ENCODE data around the gene ALDH1B1. TPM values are rescaled to one million over a fixed set of nuclear protein-coding genes. Genes with fewer than 3 reads are reported as not detected.
A peak's percentile ranks its signal among the peaks of the same experiment; 100 is the strongest.

Gene ALDH1B1
- total RNA-seq, 1 experiment from 2014 or later = 35.7 TPM

- POLR2A ChIA-PET = no interaction called here
Measured at GRCh38 chr9:38442473-38443096, 50.1 kb downstream of the ALDH1B1 start.

DNA sequence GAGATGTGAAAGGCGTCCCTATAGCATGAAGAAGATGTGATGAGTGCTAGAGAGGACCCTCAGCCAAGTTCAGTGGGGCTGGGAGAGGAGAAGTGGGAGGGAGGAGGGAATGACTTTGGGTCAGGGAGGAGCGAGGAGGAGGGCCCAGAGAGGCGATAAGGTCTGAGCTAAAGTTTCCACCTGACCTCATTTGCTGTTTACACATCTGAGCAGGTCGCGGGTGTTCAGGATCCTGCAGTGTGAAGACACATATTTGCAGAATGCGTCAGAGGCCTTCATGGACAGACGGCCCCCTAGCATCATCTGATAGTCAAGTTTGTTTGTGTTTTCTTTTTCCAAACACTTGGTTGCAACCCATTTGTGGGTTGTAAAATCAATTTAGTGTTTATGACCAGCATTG lies 50.7 kb downstream of the ALDH1B1 start:
- H3K4me3 ChIP-seq (ENCODE audit: low read depth, low read length) = no peak overlapping the region
- H3K9me3 Mint-ChIP-seq (ENCODE audit: unreplicated experiment) = no peaks in the 10 kb centered on the region
- BruUV-seq (replicated peaks) = no TSS peak
- H3K27me3 ChIP-seq (replicated peaks; ENCODE audit: control insufficient read depth, insufficient read depth, low read length) = no peaks in the 10 kb centered on the region
- peaks cover 3% of the 10 kb centered on the region; the same call in 1 of the 2 replicates for H3K9me3 ChIP-seq
- no peaks in the 10 kb centered on the region for H3K36me3 ChIP-seq (ENCODE audit: control insufficient read depth, insufficient read depth, low read length)
- peak; percentile 55 to 62 for DNase-seq
- POLR2A ChIA-PET = no interaction called here
- no peak overlapping the region for H3K27ac Mint-ChIP-seq (ENCODE audit: unreplicated experiment)
- CTCF ChIA-PET = interaction anchor here (1.1 kb wide), 1 partner anchor 10 kb away, joined by 3 read pairs; no protein-coding TSS in a partner anchor
- H3K4me1 ChIP-seq = peaks cover 18% of the 10 kb centered on the region
- H3K27me3 Mint-ChIP-seq (ENCODE audit: insufficient read depth, unreplicated experiment) = no peaks in the 10 kb centered on the region
- TF ChIP-seq, protein P1, sequence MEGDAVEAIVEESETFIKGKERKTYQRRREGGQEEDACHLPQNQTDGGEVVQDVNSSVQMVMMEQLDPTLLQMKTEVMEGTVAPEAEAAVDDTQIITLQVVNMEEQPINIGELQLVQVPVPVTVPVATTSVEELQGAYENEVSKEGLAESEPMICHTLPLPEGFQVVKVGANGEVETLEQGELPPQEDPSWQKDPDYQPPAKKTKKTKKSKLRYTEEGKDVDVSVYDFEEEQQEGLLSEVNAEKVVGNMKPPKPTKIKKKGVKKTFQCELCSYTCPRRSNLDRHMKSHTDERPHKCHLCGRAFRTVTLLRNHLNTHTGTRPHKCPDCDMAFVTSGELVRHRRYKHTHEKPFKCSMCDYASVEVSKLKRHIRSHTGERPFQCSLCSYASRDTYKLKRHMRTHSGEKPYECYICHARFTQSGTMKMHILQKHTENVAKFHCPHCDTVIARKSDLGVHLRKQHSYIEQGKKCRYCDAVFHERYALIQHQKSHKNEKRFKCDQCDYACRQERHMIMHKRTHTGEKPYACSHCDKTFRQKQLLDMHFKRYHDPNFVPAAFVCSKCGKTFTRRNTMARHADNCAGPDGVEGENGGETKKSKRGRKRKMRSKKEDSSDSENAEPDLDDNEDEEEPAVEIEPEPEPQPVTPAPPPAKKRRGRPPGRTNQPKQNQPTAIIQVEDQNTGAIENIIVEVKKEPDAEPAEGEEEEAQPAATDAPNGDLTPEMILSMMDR (IDR thresholded peaks at IDR 0.05; ENCODE audit: insufficient read depth in 1 of 2, low read depth in 1 of 2, low read length in 1 of 2, severe bottlenecking in 1 of 2, unreplicated experiment in 1 of 2) = no peak
- intact Hi-C loops (cut with micrococcal nuclease; ENCODE audit: unreplicated experiment) = loop anchor here (10.0 kb wide), 2 partner anchors 48 to 52 kb away; partner anchors contain the start of gene ALDH1B1
- H3K4me3 Mint-ChIP-seq (ENCODE audit: unreplicated experiment) = no peak overlapping the region
- peaks cover 17% of the 10 kb centered on the region for H3K4me1 Mint-ChIP-seq (ENCODE audit: low read depth, unreplicated experiment)
- no peaks in the 10 kb centered on the region for H3K36me3 Mint-ChIP-seq (ENCODE audit: insufficient read depth, unreplicated experiment)

More at GRCh38 chr9:38442473-38443096, 50.1 kb downstream of the ALDH1B1 start:
- peaks cover 22% of the 10 kb centered on the region for H3K4me1 Mint-ChIP-seq (ENCODE audit: low read depth, unreplicated experiment)
- no peaks in the 10 kb centered on the region for H3K36me3 Mint-ChIP-seq (ENCODE audit: insufficient read depth, unreplicated experiment)
- CTCF ChIA-PET = no interaction called here
- H3K4me1 ChIP-seq = peaks cover 24% of the 10 kb centered on the region
- peaks cover 3% of the 10 kb centered on the region; the same call in 1 of the 2 replicates for H3K9me3 ChIP-seq
- no peaks in the 10 kb centered on the region for H3K27me3 ChIP-seq (replicated peaks; ENCODE audit: control insufficient read depth, insufficient read depth, low read length)
- BruUV-seq (replicated peaks) = no TSS peak
- DNase-seq = no peak
- H3K4me3 Mint-ChIP-seq (ENCODE audit: unreplicated experiment) = no peak overlapping the region
- intact Hi-C loops (cut with micrococcal nuclease; ENCODE audit: unreplicated experiment) = loop anchor here (10.0 kb wide), 2 partner anchors 48 to 52 kb away; partner anchors contain the start of gene ALDH1B1
- TF ChIP-seq, protein P1 (IDR thresholded peaks at IDR 0.05; ENCODE audit: insufficient read depth in 1 of 2, low read depth in 1 of 2, low read length in 1 of 2, severe bottlenecking in 1 of 2, unreplicated experiment in 1 of 2) = no peak
- no peaks in the 10 kb centered on the region for H3K9me3 Mint-ChIP-seq (ENCODE audit: unreplicated experiment)
- no peak overlapping the region for H3K27ac Mint-ChIP-seq (ENCODE audit: unreplicated experiment)
- H3K27me3 Mint-ChIP-seq (ENCODE audit: insufficient read depth, unreplicated experiment) = no peaks in the 10 kb centered on the region
- no peak overlapping the region for H3K4me3 ChIP-seq (ENCODE audit: low read depth, low read length)
- no peaks in the 10 kb centered on the region for H3K36me3 ChIP-seq (ENCODE audit: control insufficient read depth, insufficient read depth, low read length)

DNA sequence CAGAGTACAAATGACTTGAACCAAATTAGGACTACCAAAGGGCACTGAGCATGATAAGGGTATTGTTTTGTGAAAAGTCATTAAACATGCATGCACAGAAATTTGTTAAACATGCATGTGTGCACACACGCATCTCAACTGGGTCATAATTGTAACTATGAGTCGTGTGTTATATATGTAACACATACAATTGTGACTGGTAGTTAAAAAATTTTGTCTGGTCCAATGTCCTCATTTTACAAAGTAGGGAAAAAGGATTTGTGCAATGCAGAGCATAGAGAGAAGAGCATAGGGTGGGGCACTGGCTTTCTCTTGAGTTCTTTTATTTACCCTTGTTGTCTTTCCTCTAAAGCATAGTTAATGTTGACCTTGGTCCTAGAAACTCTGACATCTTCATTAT lies 51.1 kb downstream of the ALDH1B1 start:
- intact Hi-C loops (cut with micrococcal nuclease; ENCODE audit: unreplicated experiment) = loop anchor here (10.0 kb wide), 2 partner anchors 49 to 51 kb away; partner anchors contain the start of gene ALDH1B1
- POLR2A ChIA-PET = no interaction called here
- Mint-ChIP-seq H3K27ac (ENCODE audit: unreplicated experiment) (no peak overlapping the region), H3K36me3 (ENCODE audit: insufficient read depth, unreplicated experiment) (no peaks in the 10 kb centered on the region), H3K4me1 (ENCODE audit: low read depth, unreplicated experiment) (peaks cover 17% of the 10 kb centered on the region), H3K4me3 (ENCODE audit: unreplicated experiment) (no peak overlapping the region), H3K27me3 (ENCODE audit: insufficient read depth, unreplicated experiment) (no peaks in the 10 kb centered on the region), H3K9me3 (ENCODE audit: unreplicated experiment) (no peaks in the 10 kb centered on the region)
- no TSS peak for BruUV-seq (replicated peaks)
- Histone ChIP-seq H3K4me1 (peaks cover 17% of the 10 kb centered on the region), H3K9me3 (peaks cover 3% of the 10 kb centered on the region; the same call in 1 of the 2 replicates), H3K4me3 (ENCODE audit: low read depth, low read length) (no peak overlapping the region), H3K36me3 (ENCODE audit: control insufficient read depth, insufficient read depth, low read length) (no peaks in the 10 kb centered on the region), H3K27me3 (replicated peaks; ENCODE audit: control insufficient read depth, insufficient read depth, low read length) (no peaks in the 10 kb centered on the region)
- no peak for DNase-seq
- TF ChIP-seq, protein P1 (IDR thresholded peaks at IDR 0.05; ENCODE audit: insufficient read depth in 1 of 2, low read depth in 1 of 2, low read length in 1 of 2, severe bottlenecking in 1 of 2, unreplicated experiment in 1 of 2) = no peak
- CTCF ChIA-PET = interaction anchor here (1.1 kb wide), 1 partner anchor 10 kb away, joined by 3 read pairs; no protein-coding TSS in a partner anchor

Measured in Caco-2 (cell line).